GM12878 (cell line): ENCODE measurements around the gene TAS2R4. TPM values are rescaled to one million over a fixed set of nuclear protein-coding genes. Genes with fewer than 3 reads are reported as not detected.
"Not testable (repeated sequence)": the region's sequence is repeated elsewhere in the genome, so short reads cannot be mapped to it uniquely, and the experiment has no call there.

Experiments
- ATAC-seq: fragments of 200-7000 bp; cut with Tn5 transposase; 3 replicates; pipeline ENCODE4 v1.9.1; 2020; ENCODE audit warnings: mild to moderate bottlenecking, moderate library complexity
- BruUV-seq: library from RNA; stranded (reverse); fragments of 400-500 nt; replicated peaks from 2 replicates; lab custom pipeline; 2021; lab: Mats Ljungman, UMichigan
- CTCF ChIA-PET: fragments of 300-600 bp; sonication (Branson Sonifier 250); formaldehyde crosslinking; extraction: SDS; loops from one replicate; lab custom pipeline; 2021; ENCODE audit warnings: inconsistent platforms; lab: Yijun Ruan, JAX
- POLR2A ChIA-PET: fragments of 350-600 bp; formaldehyde crosslinking; extraction: SDS; loops from one replicate; lab custom pipeline; 2021; ENCODE audit warnings: inconsistent platforms; lab: Charles Lee
- RAD21 ChIA-PET: fragments of 300-600 bp; sonication (Branson Sonifier 250); formaldehyde crosslinking; loops from one replicate; lab custom pipeline; 2023; ENCODE audit warnings: antibody characterized with exemption; ENCODE audit not compliant: unreplicated experiment; lab: Charles Lee
- SMC1A ChIA-PET: fragments of 300-600 bp; sonication (Branson Sonifier 250); formaldehyde crosslinking; loops from one replicate; lab custom pipeline; 2023; ENCODE audit not compliant: unreplicated experiment, uncharacterized antibody; lab: Charles Lee
- DNase-seq: peaks from one replicate; pipeline ENCODE4 v3.0.0-alpha.2; 2011; ENCODE audit warnings: low read depth, low spot score
- FAIRE-seq: peaks from 3 replicates; lab custom pipeline; 2011; peaks lifted over from hg19 to GRCh38; lab: Jason Lieb, UNC
- H2AFZ ChIP-seq: 2 replicates; pipeline ENCODE4 v1.6.0; 2011; ENCODE audit warnings: low read depth, low read length, control low read depth; ENCODE audit not compliant: control insufficient read depth
- H3K27ac ChIP-seq: 2 replicates; pipeline ENCODE4 v1.5.1; 2011; ENCODE audit warnings: control low read depth; ENCODE audit not compliant: control insufficient read depth, insufficient read depth
- H3K27me3 ChIP-seq, 2 experiments: replicated peaks in 1 of 2; 2 replicates each; pipeline versions ENCODE4 v1.6.0 to v1.6.1; 2011; ENCODE audit warnings: low read length in 1 of 2; ENCODE audit not compliant: control insufficient read depth in 2 of 2, insufficient read depth in 2 of 2
- H3K36me3 ChIP-seq, 2 experiments: 2 replicates each; pipeline ENCODE4 v1.5.1; 2011; ENCODE audit warnings: low read length in 1 of 2; ENCODE audit not compliant: control insufficient read depth in 2 of 2, insufficient read depth in 2 of 2
- H3K4me1 ChIP-seq: 2 replicates; pipeline ENCODE4 v1.6.1; 2011; ENCODE audit warnings: mild to moderate bottlenecking, low read length, moderate library complexity, mixed read lengths; ENCODE audit not compliant: control insufficient read depth, insufficient read depth
- H3K4me2 ChIP-seq: 2 replicates; pipeline ENCODE4 v1.6.0; 2011; ENCODE audit warnings: control low read depth; ENCODE audit not compliant: control insufficient read depth, insufficient read depth
- H3K4me3 ChIP-seq: fragments of 200-600 bp; sonication (generic); 2 replicates; pipeline ENCODE4 v1.5.1; 2016
- H3K79me2 ChIP-seq: 2 replicates; pipeline ENCODE4 v1.6.0; 2011; ENCODE audit warnings: low read length; ENCODE audit not compliant: control insufficient read depth, insufficient read depth
- H3K9ac ChIP-seq: 2 replicates; pipeline ENCODE4 v1.8.0; 2011; ENCODE audit warnings: low read length, control low read depth, mixed read lengths; ENCODE audit not compliant: control insufficient read depth, insufficient read depth
- H3K9me3 ChIP-seq: replicated peaks from 3 replicates; pipeline ENCODE4 v1.5.1; 2011; ENCODE audit warnings: mild to moderate bottlenecking, low read length; ENCODE audit not compliant: control insufficient read depth, insufficient read depth
- H4K20me1 ChIP-seq: 2 replicates; pipeline ENCODE4 v1.6.0; 2011; ENCODE audit not compliant: control insufficient read depth, insufficient read depth
- in situ Hi-C: fragments of 300-500 bp; cut with MboI; formaldehyde crosslinking; loops from 9 replicates; pipeline ENCODE4 v1.14.3; 2018; ENCODE audit warnings: mixed read lengths
- intact Hi-C: fragments of 100-400 bp; cut with micrococcal nuclease; formaldehyde crosslinking; loops from one replicate; pipeline ENCODE4 v1.14.2; 2022; ENCODE audit not compliant: unreplicated experiment
- polyA plus RNA-seq, 11 experiments: library from polyadenylated mRNA; depleted of rRNA in 4 of 11; unstranded in 6 of 11; stranded (reverse) in 5 of 11; fragments of >200 nt; fragmentation: Nextera tagmentation in 4 of 11; fragmentation: Illumina TruSeq in 1 of 11; extraction: Ambion mirVana in 4 of 11; extraction: Trizol in 1 of 11; gene quantifications; 1 replicate in 1 of 11; 2 replicates in 10 of 11; pipeline versions ENCODE4 v1.2.1 to v1.2.3, GENCODE V29; 2011 to 2016; ENCODE audit warnings: inconsistent platforms in 2 of 11, missing spikeins in 2 of 11, low read depth in 1 of 11
- small RNA-seq: library from RNA; depleted of rRNA; stranded (forward); fragments of <200 nt; gene quantifications from one replicate; pipeline ENCODE3, GENCODE V24; 2014
- total RNA-seq, 4 experiments: library from RNA; depleted of rRNA in 3 of 4; stranded (reverse); fragments of >200 nt in 3 of 4; fragmentation: Illumina TruSeq in 1 of 4; extraction: Trizol in 1 of 4; gene quantifications; 2 replicates each; pipeline versions ENCODE4 v1.2.1 to v1.2.3, GENCODE V29; 2013 to 2021

Gene TAS2R4
- total and polyA plus RNA-seq, 10 of the 15 experiments (the other 5 are each of a cell fraction or from before 2014, with no cell fraction given), result 0.04 to 0.90 (median 0.40) TPM; not detected in 1

DNA sequence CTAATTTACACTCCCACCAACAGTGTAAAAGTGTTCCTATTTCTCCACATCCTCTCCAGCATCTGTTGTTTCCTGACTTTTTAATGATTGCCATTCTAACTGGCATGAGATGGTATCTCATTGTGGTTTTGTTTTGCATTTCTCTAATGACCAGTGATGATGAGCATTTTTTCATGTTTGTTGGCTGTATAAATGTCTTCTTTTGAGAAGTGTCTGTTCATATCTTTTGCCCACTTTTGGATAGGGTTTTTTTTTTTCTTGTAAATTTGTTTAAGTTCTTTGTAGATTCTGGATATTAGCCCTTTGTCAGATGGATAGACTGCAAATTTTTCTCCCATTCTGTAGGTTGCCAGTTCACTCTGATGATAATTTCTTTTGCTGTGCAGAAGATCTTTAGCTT, 46.0 kb downstream of the TAS2R4 start:
- CTCF ChIA-PET, result interaction anchor here (0.9 kb wide), 1 partner anchor 537 kb away, joined by 3 read pairs; no protein-coding TSS in a partner anchor
- in situ Hi-C loops, result not testable (repeated sequence)

More for the DNA sequence above, 46.0 kb downstream of the TAS2R4 start:
- ATAC-seq, H3K9ac ChIP-seq, intact Hi-C loops, POLR2A ChIA-PET, H3K9me3 ChIP-seq, H3K27ac ChIP-seq, H3K4me3 ChIP-seq, RAD21 ChIA-PET, H4K20me1 ChIP-seq, H3K79me2 ChIP-seq, FAIRE-seq, H3K27me3 ChIP-seq, H3K36me3 ChIP-seq, H2AFZ ChIP-seq, H3K4me1 ChIP-seq, SMC1A ChIA-PET, BruUV-seq, H3K4me2 ChIP-seq, DNase-seq: not testable (repeated sequence)

Small RNA genes lying within 50 kb of the gene (small RNA-seq; reads per million reads assigned to genes)
- gene RNU1-82P, result not detected

Other genes starting within 250 kb of the TAS2R4 start
Only the 7 nearest of the 11 such genes appear.
- 28.0 and 33.8 TPM in 2 replicates for gene DENND11, start 74.5 kb upstream of the TAS2R4 start, total RNA-seq (2014; rRNA removed)
- 29.7 and 30.6 TPM in 2 replicates for gene DENND11, start 74.5 kb upstream of the TAS2R4 start, total RNA-seq (2014; rRNA removed; fragmentation: Illumina TruSeq; extraction: Trizol)
- 33.3 and 35.9 TPM in 2 replicates for gene DENND11, start 74.5 kb upstream of the TAS2R4 start, total RNA-seq (2021)
- gene DENND11, start 74.5 kb upstream of the TAS2R4 start, polyA plus RNA-seq (2011; rRNA removed), result 47.0 and 57.7 TPM in 2 replicates
- gene DENND11, start 74.5 kb upstream of the TAS2R4 start, polyA plus RNA-seq (2014; fragmentation: Illumina TruSeq; extraction: Trizol), result 32.2 and 40.7 TPM in 2 replicates
- 1 to 10 TPM; 3.5 to 7.9 TPM for gene DENND11, start 74.5 kb upstream of the TAS2R4 start, polyA plus RNA-seq (2014; fragmentation: Nextera tagmentation; extraction: Ambion mirVana)
- 20.2 and 25.3 TPM in 2 replicates for gene DENND11, start 74.5 kb upstream of the TAS2R4 start, polyA plus RNA-seq (2014; rRNA removed)
- 1 to 10 TPM; 2.7 to 3.0 TPM for gene DENND11, start 74.5 kb upstream of the TAS2R4 start, polyA plus RNA-seq (2016; fragmentation: Nextera tagmentation; extraction: Ambion mirVana)
- not detected in 2 replicates for gene WEE2, start 68.3 kb upstream of the TAS2R4 start, total RNA-seq (2014; rRNA removed)
- not detected in 2 replicates for gene WEE2, start 68.3 kb upstream of the TAS2R4 start, total RNA-seq (2014; rRNA removed; fragmentation: Illumina TruSeq; extraction: Trizol)
- gene WEE2, start 68.3 kb upstream of the TAS2R4 start, total RNA-seq (2021), result 0.24 TPM in 1 of 2 replicates, not detected in the other
- 0.03 and 0.12 TPM in 2 replicates for gene WEE2, start 68.3 kb upstream of the TAS2R4 start, polyA plus RNA-seq (2011; rRNA removed)
- gene WEE2, start 68.3 kb upstream of the TAS2R4 start, polyA plus RNA-seq (2014; fragmentation: Illumina TruSeq; extraction: Trizol), result 0.03 TPM in 1 of 2 replicates, not detected in the other
- gene WEE2, start 68.3 kb upstream of the TAS2R4 start, polyA plus RNA-seq (2014; fragmentation: Nextera tagmentation; extraction: Ambion mirVana), result under 1 TPM in 1 of 2 experiments, not detected in 1; 0.02 TPM
- not detected in 2 replicates for gene WEE2, start 68.3 kb upstream of the TAS2R4 start, polyA plus RNA-seq (2014; rRNA removed)
- gene WEE2, start 68.3 kb upstream of the TAS2R4 start, polyA plus RNA-seq (2016; fragmentation: Nextera tagmentation; extraction: Ambion mirVana), result not detected
- 214 and 257 TPM in 2 replicates for gene SSBP1, start 38.3 kb upstream of the TAS2R4 start, total RNA-seq (2014; rRNA removed)
- gene SSBP1, start 38.3 kb upstream of the TAS2R4 start, total RNA-seq (2014; rRNA removed; fragmentation: Illumina TruSeq; extraction: Trizol), result 363 and 370 TPM in 2 replicates
- 186 and 191 TPM in 2 replicates for gene SSBP1, start 38.3 kb upstream of the TAS2R4 start, total RNA-seq (2021)
- gene SSBP1, start 38.3 kb upstream of the TAS2R4 start, polyA plus RNA-seq (2011; rRNA removed), result 197 and 267 TPM in 2 replicates
- 467 and 621 TPM in 2 replicates for gene SSBP1, start 38.3 kb upstream of the TAS2R4 start, polyA plus RNA-seq (2014; fragmentation: Illumina TruSeq; extraction: Trizol)
- 100 to 1,000 TPM; 802 to 998 TPM for gene SSBP1, start 38.3 kb upstream of the TAS2R4 start, polyA plus RNA-seq (2014; fragmentation: Nextera tagmentation; extraction: Ambion mirVana)
- gene SSBP1, start 38.3 kb upstream of the TAS2R4 start, polyA plus RNA-seq (2014; rRNA removed), result 286 and 329 TPM in 2 replicates
- gene SSBP1, start 38.3 kb upstream of the TAS2R4 start, polyA plus RNA-seq (2016; fragmentation: Nextera tagmentation; extraction: Ambion mirVana), result 100 to 1,000 TPM; 638 to 646 TPM
- 0.85 and 1.8 TPM in 2 replicates for gene TAS2R3, start 12.6 kb upstream of the TAS2R4 start, total RNA-seq (2014; rRNA removed)
- 1.1 and 1.2 TPM in 2 replicates for gene TAS2R3, start 12.6 kb upstream of the TAS2R4 start, total RNA-seq (2014; rRNA removed; fragmentation: Illumina TruSeq; extraction: Trizol)
- 0.21 and 0.24 TPM in 2 replicates for gene TAS2R3, start 12.6 kb upstream of the TAS2R4 start, total RNA-seq (2021)
- 0.72 and 0.91 TPM in 2 replicates for gene TAS2R3, start 12.6 kb upstream of the TAS2R4 start, polyA plus RNA-seq (2011; rRNA removed)
- gene TAS2R3, start 12.6 kb upstream of the TAS2R4 start, polyA plus RNA-seq (2014; fragmentation: Illumina TruSeq; extraction: Trizol), result 0.25 TPM in 1 of 2 replicates, not detected in the other
- not detected for gene TAS2R3, start 12.6 kb upstream of the TAS2R4 start, polyA plus RNA-seq (2014; fragmentation: Nextera tagmentation; extraction: Ambion mirVana)
- 0.09 and 0.23 TPM in 2 replicates for gene TAS2R3, start 12.6 kb upstream of the TAS2R4 start, polyA plus RNA-seq (2014; rRNA removed)
- gene TAS2R3, start 12.6 kb upstream of the TAS2R4 start, polyA plus RNA-seq (2016; fragmentation: Nextera tagmentation; extraction: Ambion mirVana), result not detected
- gene TAS2R5, start 13.5 kb downstream of the TAS2R4 start, total RNA-seq (2014; rRNA removed), result 0.51 and 1.3 TPM in 2 replicates
- 0.31 and 0.46 TPM in 2 replicates for gene TAS2R5, start 13.5 kb downstream of the TAS2R4 start, total RNA-seq (2014; rRNA removed; fragmentation: Illumina TruSeq; extraction: Trizol)
- 0.44 and 0.45 TPM in 2 replicates for gene TAS2R5, start 13.5 kb downstream of the TAS2R4 start, total RNA-seq (2021)
- 1.8 and 2.1 TPM in 2 replicates for gene TAS2R5, start 13.5 kb downstream of the TAS2R4 start, polyA plus RNA-seq (2011; rRNA removed)
- gene TAS2R5, start 13.5 kb downstream of the TAS2R4 start, polyA plus RNA-seq (2014; fragmentation: Illumina TruSeq; extraction: Trizol), result 0.21 and 1.00 TPM in 2 replicates
- under 1 TPM in 1 of 2 experiments, not detected in 1; 0.07 TPM for gene TAS2R5, start 13.5 kb downstream of the TAS2R4 start, polyA plus RNA-seq (2014; fragmentation: Nextera tagmentation; extraction: Ambion mirVana)
- gene TAS2R5, start 13.5 kb downstream of the TAS2R4 start, polyA plus RNA-seq (2014; rRNA removed), result 0.30 and 0.58 TPM in 2 replicates
- gene TAS2R5, start 13.5 kb downstream of the TAS2R4 start, polyA plus RNA-seq (2016; fragmentation: Nextera tagmentation; extraction: Ambion mirVana), result not detected
- gene PRSS37, start 64.8 kb downstream of the TAS2R4 start, total RNA-seq (2014; rRNA removed), result not detected in 2 replicates
- gene PRSS37, start 64.8 kb downstream of the TAS2R4 start, total RNA-seq (2014; rRNA removed; fragmentation: Illumina TruSeq; extraction: Trizol), result not detected in 2 replicates
- gene PRSS37, start 64.8 kb downstream of the TAS2R4 start, total RNA-seq (2021), result not detected in 2 replicates
- gene PRSS37, start 64.8 kb downstream of the TAS2R4 start, polyA plus RNA-seq (2011; rRNA removed), result not detected in 2 replicates
- gene PRSS37, start 64.8 kb downstream of the TAS2R4 start, polyA plus RNA-seq (2014; fragmentation: Illumina TruSeq; extraction: Trizol), result not detected in 2 replicates
- not detected for gene PRSS37, start 64.8 kb downstream of the TAS2R4 start, polyA plus RNA-seq (2014; fragmentation: Nextera tagmentation; extraction: Ambion mirVana)
- not detected in 2 replicates for gene PRSS37, start 64.8 kb downstream of the TAS2R4 start, polyA plus RNA-seq (2014; rRNA removed)
- gene PRSS37, start 64.8 kb downstream of the TAS2R4 start, polyA plus RNA-seq (2016; fragmentation: Nextera tagmentation; extraction: Ambion mirVana), result not detected
- gene OR9A4, start 139.7 kb downstream of the TAS2R4 start, total RNA-seq (2014; rRNA removed), result 0.16 TPM in 1 of 2 replicates, not detected in the other
- gene OR9A4, start 139.7 kb downstream of the TAS2R4 start, total RNA-seq (2014; rRNA removed; fragmentation: Illumina TruSeq; extraction: Trizol), result not detected in 2 replicates
- gene OR9A4, start 139.7 kb downstream of the TAS2R4 start, total RNA-seq (2021), result not detected in 2 replicates
- gene OR9A4, start 139.7 kb downstream of the TAS2R4 start, polyA plus RNA-seq (2011; rRNA removed), result not detected in 2 replicates
- not detected in 2 replicates for gene OR9A4, start 139.7 kb downstream of the TAS2R4 start, polyA plus RNA-seq (2014; fragmentation: Illumina TruSeq; extraction: Trizol)
- gene OR9A4, start 139.7 kb downstream of the TAS2R4 start, polyA plus RNA-seq (2014; fragmentation: Nextera tagmentation; extraction: Ambion mirVana), result not detected
- gene OR9A4, start 139.7 kb downstream of the TAS2R4 start, polyA plus RNA-seq (2014; rRNA removed), result not detected in 2 replicates
- gene OR9A4, start 139.7 kb downstream of the TAS2R4 start, polyA plus RNA-seq (2016; fragmentation: Nextera tagmentation; extraction: Ambion mirVana), result not detected